NCI-H69 (cell line): ENCODE measurements around the gene TDRD12.

ENCODE experiments used
- DNase-seq: peaks from one replicate; lab custom pipeline; 2025; lab: John Stamatoyannopoulos, UW

TDRD12 gene

GRCh38 chr19:32719611-32720059 lies at the start of gene TDRD12:
TDRD12 (plus strand) TSS chr19:32719767; CDS start chr19:32720073, 306 bp downstream.
- peak; percentile 4 for DNase-seq

- DNase-seq = no peak
Measured at GRCh38 chr19:32671883-32672593, 47.5 kb upstream of the TDRD12 start.

- no peak for DNase-seq
Measured at GRCh38 chr19:32672841-32673240, 46.7 kb upstream of the TDRD12 start.

GRCh38 chr19:32673573-32673972 lies 46.0 kb upstream of the TDRD12 start:
- no peak for DNase-seq

GRCh38 chr19:32674153-32674930 lies 45.2 kb upstream of the TDRD12 start:
- DNase-seq = peak; percentile 60

GRCh38 chr19:32674931-32675719 lies 44.4 kb upstream of the TDRD12 start, which contains the start of gene ANKRD27:
ANKRD27 (minus strand) TSS chr19:32675180; CDS start chr19:32659015, 16,165 bp downstream.
- DNase-seq = peak; percentile 99

GRCh38 chr19:32675720-32676185 lies 43.8 kb upstream of the TDRD12 start, which contains the start of gene RGS9BP:
RGS9BP (plus strand) TSS chr19:32675848; CDS start chr19:32676264, 416 bp downstream.
- peak; percentile 75 for DNase-seq

GRCh38 chr19:32676186-32676894 lies 43.2 kb upstream of the TDRD12 start:
- peak; percentile 82 for DNase-seq

GRCh38 chr19:32676895-32677359 lies 42.6 kb upstream of the TDRD12 start:
- no peak for DNase-seq

GRCh38 chr19:32677657-32678056 lies 41.9 kb upstream of the TDRD12 start:
- peak; percentile 4 for DNase-seq

- no peak for DNase-seq
Measured at GRCh38 chr19:32680986-32681385, 38.6 kb upstream of the TDRD12 start.

- DNase-seq = no peak
Measured at GRCh38 chr19:32682317-32682716, 37.2 kb upstream of the TDRD12 start.

- DNase-seq = no peak
Measured at GRCh38 chr19:32686847-32687475, 32.6 kb upstream of the TDRD12 start.

GRCh38 chr19:32687681-32688080 lies 31.9 kb upstream of the TDRD12 start:
- DNase-seq = no peak

GRCh38 chr19:32688311-32688710 lies 31.3 kb upstream of the TDRD12 start:
- DNase-seq = no peak

- DNase-seq = peak; percentile 80
Measured at GRCh38 chr19:32691291-32691951, 28.1 kb upstream of the TDRD12 start, which contains the start of gene NUDT19. NUDT19 (plus strand) TSS chr19:32691821; CDS start chr19:32691961, 140 bp downstream.

- DNase-seq = peak; percentile 80
Measured at GRCh38 chr19:32691952-32692726, 27.4 kb upstream of the TDRD12 start.

- DNase-seq = no peak
Measured at GRCh38 chr19:32692727-32693061, 26.9 kb upstream of the TDRD12 start.
